ENCODE measurements around the gene FADS3.

Gene FADS3

GRCh38 chr11:61891331-61892084, at the start of gene FADS3:
TSS of gene FADS3 (minus strand) at chr11:61891545. CDS start at chr11:61891381, 164 bp downstream.
- no peak for FAIRE-seq

GRCh38 chr11:61940466-61940865, 49.1 kb upstream of the FADS3 start:
- FAIRE-seq: no peak

GRCh38 chr11:61935861-61936260, 44.5 kb upstream of the FADS3 start:
- FAIRE-seq: no peak

GRCh38 chr11:61930933-61931332, 39.6 kb upstream of the FADS3 start:
- no peak for FAIRE-seq

GRCh38 chr11:61928606-61929005, 37.3 kb upstream of the FADS3 start:
- FAIRE-seq: no peak

- no peak for FAIRE-seq
Observed at GRCh38 chr11:61927501-61927900, 36.2 kb upstream of the FADS3 start.

- no peak for FAIRE-seq
Observed at GRCh38 chr11:61926235-61926634, 34.9 kb upstream of the FADS3 start.

GRCh38 chr11:61925736-61926135, 34.4 kb upstream of the FADS3 start:
- no peak for FAIRE-seq

- FAIRE-seq: no peak
Observed at GRCh38 chr11:61924064-61924455, 32.7 kb upstream of the FADS3 start.

GRCh38 chr11:61923166-61924063, 32.1 kb upstream of the FADS3 start:
- FAIRE-seq: no peak

- no peak for FAIRE-seq
Observed at GRCh38 chr11:61922539-61922938, 31.2 kb upstream of the FADS3 start.

GRCh38 chr11:61921446-61921845, 30.1 kb upstream of the FADS3 start:
- no peak for FAIRE-seq

GRCh38 chr11:61919705-61920631, 28.6 kb upstream of the FADS3 start:
- FAIRE-seq: no peak

GRCh38 chr11:61918938-61919704, 27.8 kb upstream of the FADS3 start:
- FAIRE-seq: no peak

GRCh38 chr11:61918251-61918937, 27.0 kb upstream of the FADS3 start:
- no peak for FAIRE-seq

- no peak for FAIRE-seq
Observed at GRCh38 chr11:61917334-61918109, 26.2 kb upstream of the FADS3 start, which contains the start of gene RAB3IL1. TSS of gene RAB3IL1 (minus strand) at chr11:61917566. CDS start at chr11:61917367, 199 bp downstream.

GRCh38 chr11:61916737-61917333, 25.5 kb upstream of the FADS3 start:
- FAIRE-seq: no peak

GRCh38 chr11:61914471-61915171, 23.3 kb upstream of the FADS3 start:
- no peak for FAIRE-seq

- no peak for FAIRE-seq
Observed at GRCh38 chr11:61913699-61914395, 22.5 kb upstream of the FADS3 start.
